Activated T-helper 1 cell treated with Interleukin-2 at 50 U/mL for 16 hours (primary cell): ENCODE results near the gene TFPI2.

Source experiments
- DNase-seq: peaks from one replicate; pipeline ENCODE4 v3.0.0-alpha.2; 2020; ENCODE audit warnings: low read depth

TFPI2 gene

DNA sequence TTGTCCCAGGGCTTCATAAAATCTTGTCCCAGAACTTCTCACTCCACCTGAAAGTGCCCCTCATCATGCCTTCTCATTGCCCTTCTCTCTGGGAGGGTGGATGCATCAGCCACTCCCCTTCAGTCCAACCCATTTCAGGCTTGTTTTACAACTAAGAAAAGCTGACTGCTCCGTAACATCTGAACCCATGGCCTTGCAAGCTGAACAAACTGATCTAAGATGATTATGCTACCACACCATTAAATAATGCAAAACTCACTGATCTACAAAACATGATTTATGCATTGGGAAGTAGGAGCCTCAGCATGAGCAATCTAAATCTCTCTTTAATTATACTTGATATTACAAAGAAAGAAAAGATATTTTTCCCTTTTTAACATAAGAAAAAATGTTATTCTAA lies 34.8 kb downstream of the TFPI2 start:
- DNase-seq = no peak

DNA sequence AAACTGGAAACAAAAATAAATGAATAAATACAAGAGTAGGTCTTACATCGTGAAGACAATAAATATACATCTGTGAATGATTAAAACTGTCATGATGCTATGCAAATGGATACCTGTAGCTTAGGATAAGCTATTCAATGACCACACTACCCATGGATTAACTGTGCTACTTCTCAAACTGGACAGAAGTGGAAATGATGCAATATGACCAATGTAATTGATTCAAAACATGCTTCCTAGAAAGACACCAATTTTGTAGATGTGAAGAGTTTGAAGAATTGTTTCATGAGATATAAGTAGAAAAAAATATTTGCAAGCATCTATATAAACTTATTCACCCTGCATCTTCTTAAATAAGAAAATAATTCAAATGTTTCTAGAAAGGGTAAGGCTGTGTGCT lies 36.1 kb downstream of the TFPI2 start:
- no peak for DNase-seq

DNA sequence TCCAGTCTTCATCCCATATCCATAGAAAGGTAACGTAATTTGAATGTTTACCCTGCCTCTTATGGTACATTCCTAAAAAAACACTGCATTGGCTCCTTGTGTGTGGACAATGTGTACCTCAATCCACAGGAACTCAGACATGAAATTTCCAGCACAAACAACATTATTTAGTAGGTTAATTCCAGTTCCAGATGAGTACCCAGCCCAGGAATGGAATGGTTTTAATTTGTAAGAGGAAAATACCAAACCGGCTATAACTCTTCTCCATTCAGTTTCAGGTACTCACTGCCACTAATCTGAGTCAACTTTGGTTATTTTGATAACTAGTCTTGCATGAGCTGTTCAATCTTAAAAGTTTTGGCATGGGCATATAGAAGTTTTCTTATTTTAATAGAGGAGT lies 39.0 kb downstream of the TFPI2 start:
- no peak for DNase-seq

DNA sequence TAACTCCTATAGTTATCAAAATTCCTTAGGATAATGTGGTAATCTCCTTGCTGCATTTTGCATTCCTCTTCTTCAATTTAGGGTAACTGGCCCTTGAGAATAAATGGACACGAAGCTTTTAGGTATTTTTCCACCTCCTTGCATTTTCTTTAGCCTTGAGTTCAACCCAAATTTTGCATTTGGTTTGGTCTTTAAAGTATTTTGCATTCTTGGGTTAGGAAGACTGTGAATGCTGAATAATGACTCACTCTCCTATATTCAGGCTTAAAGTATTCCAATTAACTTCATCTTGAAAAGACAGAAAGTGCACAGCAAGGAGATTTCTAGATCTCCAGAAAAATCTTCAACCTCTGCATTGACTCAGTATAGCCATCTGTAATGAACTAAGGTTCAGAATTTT lies 47.3 kb downstream of the TFPI2 start:
- no peak for DNase-seq

DNA sequence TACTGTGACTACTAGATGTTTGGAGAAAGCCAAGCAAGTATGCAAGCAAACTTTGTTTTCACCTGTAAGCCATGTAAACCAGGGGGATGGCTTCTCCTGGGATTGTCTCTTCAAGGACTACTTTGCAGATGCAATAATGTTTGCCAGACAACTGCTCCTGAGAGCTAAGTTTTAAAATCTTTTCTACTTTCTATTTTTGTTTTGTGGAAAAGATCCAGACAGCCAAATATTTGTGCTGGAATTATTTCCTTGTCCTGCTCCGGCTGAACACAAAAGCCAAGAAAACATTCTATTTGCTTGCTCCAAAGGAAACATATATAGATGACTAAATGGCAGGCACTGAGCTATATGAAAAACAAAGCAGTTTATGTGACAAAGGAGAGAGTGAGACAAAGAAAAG lies 51.6 kb downstream of the TFPI2 start:
- no peak for DNase-seq

DNA sequence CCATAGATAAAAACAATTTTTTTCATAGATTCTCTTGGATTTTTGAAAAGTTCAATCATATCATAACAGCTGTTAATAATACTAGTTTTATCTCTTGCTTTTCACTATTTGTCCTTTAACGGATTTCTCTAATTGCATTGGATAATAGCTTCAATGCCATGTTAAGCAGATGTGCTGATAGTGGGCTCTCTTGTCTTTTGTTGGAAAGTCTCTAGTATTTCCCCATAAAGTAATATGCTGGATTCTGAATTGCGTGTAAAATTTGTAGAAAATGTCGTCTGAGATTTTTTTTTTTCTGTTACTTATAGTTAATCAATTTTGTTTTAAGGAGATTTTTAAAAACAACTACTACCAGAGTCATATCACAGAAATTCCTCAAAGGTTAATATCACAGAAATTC lies 53.3 kb downstream of the TFPI2 start:
- no peak for DNase-seq

DNA sequence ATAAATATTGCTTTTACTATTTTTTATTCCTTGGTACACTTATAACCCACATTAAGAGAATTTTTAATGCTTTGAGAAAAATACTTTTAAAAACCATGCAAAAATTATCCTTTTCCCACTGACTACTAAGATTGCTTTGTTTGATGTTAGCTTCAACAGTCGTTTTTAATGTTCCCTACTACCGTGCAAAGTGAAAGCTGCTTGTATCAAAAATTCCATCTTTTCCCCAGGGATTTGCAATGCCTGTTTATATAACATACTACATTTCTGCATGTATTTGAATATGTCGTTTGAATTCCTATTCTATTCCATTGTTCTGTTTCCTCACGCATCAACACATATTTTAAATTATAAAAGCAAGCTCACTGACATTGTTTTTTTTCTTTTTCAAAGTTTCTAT lies 54.4 kb downstream of the TFPI2 start:
- no peak for DNase-seq

DNA sequence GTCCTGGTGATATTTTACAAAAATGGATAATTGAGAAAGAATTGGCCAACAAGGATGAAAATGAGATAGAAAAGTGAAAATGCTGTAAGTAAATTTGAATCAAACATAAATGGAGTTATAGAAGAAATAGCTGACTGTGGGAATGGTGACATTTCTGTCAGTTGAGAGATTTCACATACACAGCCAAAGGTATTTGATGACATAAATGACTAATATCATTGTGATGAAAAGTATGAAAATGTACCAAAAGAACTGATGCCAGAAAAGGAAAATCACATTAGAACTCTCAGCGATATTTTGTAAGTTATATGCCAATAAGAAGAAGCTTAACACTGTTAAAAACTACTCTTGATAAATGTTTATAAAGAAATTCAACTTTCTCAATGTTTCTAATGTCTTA lies 54.9 kb downstream of the TFPI2 start:
- no peak for DNase-seq
